ENCODE results near the gene CFD.

CFD gene

GRCh38 chr19:911197-912033 lies 52.0 kb downstream of the CFD start:
- DNase-seq: no peak

- DNase-seq: no peak
Observed at GRCh38 chr19:912181-913079, 53.0 kb downstream of the CFD start.

Measured in inflammatory macrophage treated with lipopolysaccharide for 1 hour (primary cell).